Right lobe of liver (tissue), 4 donors: Measurements from ENCODE around the gene BHMT2.

Experiments
- CTCF ChIP-seq, 4 donors: fragments of 200-600 bp in 3 of 4; fragments of 450-650 bp in 1 of 4; IDR thresholded peaks; one replicate each; pipeline versions ENCODE4 v1.5.1 to v1.8.0; 2016 to 2022; ENCODE audit warnings: antibody characterized with exemption in 4 of 4, mild to moderate bottlenecking in 2 of 4
- POLR2A ChIP-seq: fragments of 450-650 bp; IDR thresholded peaks from one replicate; pipeline ENCODE4 v1.6.1; 2017; ENCODE audit warnings: antibody characterized with exemption, mild to moderate bottlenecking
- donor health status: DM: no; HTN: no; CAD: no.
- donor health status: DM: no; HTN: no; CAD: no.
- donor health status: DM: no; HTN: yes; CAD: no.

DNA sequence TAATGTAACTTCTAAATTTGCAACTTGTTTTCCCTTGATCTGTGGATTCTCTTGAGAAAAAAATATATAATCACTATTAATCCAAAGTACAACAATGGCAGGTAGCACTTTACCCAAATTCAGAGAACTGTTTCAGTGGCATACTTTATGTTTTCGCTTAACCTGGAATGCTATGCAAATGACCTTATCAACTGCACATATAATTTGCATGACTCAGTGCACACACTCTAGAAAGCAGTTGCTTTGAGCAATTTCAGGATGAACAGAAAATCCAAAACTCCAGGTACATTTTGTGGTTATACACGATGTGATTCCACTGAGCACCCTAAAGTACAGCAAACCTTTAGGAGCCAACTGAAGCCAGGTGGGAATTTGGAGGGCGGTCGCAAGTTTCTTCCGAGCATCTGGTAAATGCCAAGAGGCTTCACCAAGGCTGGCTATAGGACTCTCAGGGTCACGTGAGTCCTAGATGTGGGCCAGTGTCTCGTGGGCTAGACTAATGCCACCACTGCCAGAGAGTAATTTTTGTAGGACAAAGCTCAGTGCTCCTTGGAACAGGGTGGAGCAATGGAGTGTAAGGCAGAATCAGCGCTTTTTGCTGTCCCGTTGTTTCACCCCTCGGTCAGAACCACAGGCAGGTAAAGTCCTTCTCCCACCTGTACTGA is 37.4 kb upstream of the BHMT2 start:
- TF ChIP-seq CTCF (IDR thresholded peaks at IDR 0.05) (no peak), POLR2A (no peak)
